ENCODE results near the gene ONECUT3. TPM values are rescaled to one million over a fixed set of nuclear protein-coding genes. Genes with fewer than 3 reads are reported as not detected.

ONECUT3 gene
- total and polyA plus RNA-seq, 2 of the 4 experiments (the other 2 are of a cell fraction), result not detected

GRCh38 chr19:1796395-1797142 is 43.3 kb downstream of the ONECUT3 start:
- no peak overlapping the region for H2BK15ac ChIP-seq (ENCODE audit: low read depth, low read length)
- H3K4me3 ChIP-seq (ENCODE audit: insufficient read depth, low read depth, low read length), result no peak overlapping the region
- no peak overlapping the region for H2BK20ac ChIP-seq (ENCODE audit: low read depth, low read length)
- no peak overlapping the region for H4K8ac ChIP-seq (ENCODE audit: low read depth in 2 of 2, low read length in 2 of 2)
- no peak overlapping the region for H3K9ac ChIP-seq (ENCODE audit: low read depth, low read length)
- no peaks in the 10 kb centered on the region for H3K4me1 ChIP-seq (ENCODE audit: control insufficient read depth, insufficient read depth, low read length)
- no peak overlapping the region for H3K23ac ChIP-seq (ENCODE audit: low read depth, low read length)
- no peaks in the 10 kb centered on the region for H3K9me1 ChIP-seq (ENCODE audit: insufficient read depth, low read length)
- H4K5ac ChIP-seq (ENCODE audit: low read depth, low read length), result no peak overlapping the region
- no peaks in the 10 kb centered on the region for H3K9me3 ChIP-seq (ENCODE audit: control insufficient read depth, insufficient read depth, low read length)
- no peaks in the 10 kb centered on the region for H4K20me1 ChIP-seq (ENCODE audit: insufficient read depth, low read length)
- no peak overlapping the region for H3K56ac ChIP-seq (ENCODE audit: extremely low read depth, insufficient read depth, low read length)
- H2AK9ac ChIP-seq (replicated peaks; ENCODE audit: low read depth, low read length, poor library complexity), result peak overlapping the region; percentile 52
- ChIA-PET POLR2A (ENCODE audit: unreplicated experiment) (no interaction called here), CTCF (interaction anchor here (0.7 kb wide), 1 partner anchor 124 kb away, joined by 3 read pairs; no protein-coding TSS in a partner anchor)
- in situ Hi-C loops (cut with MboI; ENCODE audit: low sequenced_read_pairs), result loop anchor here (25.0 kb wide), 1 partner anchor 259 kb away; no protein-coding TSS in a partner anchor
- DNase-seq, result no peak
- no peak overlapping the region for H2BK120ac ChIP-seq (ENCODE audit: low read depth, low read length)
- no peak overlapping the region for H2BK5ac ChIP-seq (ENCODE audit: low read depth, low read length, poor library complexity, severe bottlenecking)
- intact Hi-C loops (cut with micrococcal nuclease), result loop anchor here (5.0 to 10.0 kb wide), 2 partner anchors 192 to 249 kb away; partner anchors contain the start of gene UQCR11
- H2AFZ ChIP-seq (replicated peaks; ENCODE audit: low read length, poor library complexity), result peak overlapping the region; percentile 94
- no peak for ATAC-seq (ENCODE audit: low read depth)
- H3K27me3 ChIP-seq (ENCODE audit: control insufficient read depth, insufficient read depth, low read length), result no peaks in the 10 kb centered on the region
- no peak overlapping the region for H3K4me2 ChIP-seq (ENCODE audit: low read depth, low read length)
- no peak overlapping the region for H3K4ac ChIP-seq (ENCODE audit: low read depth, low read length)
- WGBS, 2 experiments (ENCODE audit: extremely low coverage in 2 of 2, insufficient read length in 1 of 2), result 70% methylated on average over 22 of the region's 52 CpGs; no CpG with 5 or more reads in 1 of the 2 experiments
- H3K36me3 ChIP-seq (ENCODE audit: control insufficient read depth, insufficient read depth, low read length), result peaks cover 5% of the 10 kb centered on the region; the same call in 1 of the 2 replicates
- dilution Hi-C loops (cut with HindIII; ENCODE audit: low sequenced_read_pairs, unreplicated experiment), result no loop called here
- BruUV-seq (replicated peaks), result no TSS peak
- no peak overlapping the region for H3K27ac ChIP-seq (ENCODE audit: insufficient read depth, low read length)
- no peak overlapping the region for H3K18ac ChIP-seq (ENCODE audit: low read depth, low read length)
- H3K79me1 ChIP-seq (ENCODE audit: low read depth in 1 of 2, low read length in 2 of 2), result no peaks in the 10 kb centered on the region
- H4K91ac ChIP-seq (ENCODE audit: insufficient read depth, low read depth, low read length), result no peak overlapping the region
- no peak overlapping the region; the same call in 1 of the 2 replicates for H2AK5ac ChIP-seq (ENCODE audit: low read depth, low read length)
- no peak overlapping the region for H3K14ac ChIP-seq (replicated peaks; ENCODE audit: low read depth, low read length)
- TF ChIP-seq RFX5 (IDR thresholded peaks at IDR 0.05; ENCODE audit: low read depth, low read length), result no peak
- no peak for TF ChIP-seq CTCF (conservative IDR thresholded peaks at IDR 0.05; ENCODE audit: low read depth, low read length)
- TF ChIP-seq MAFK (IDR thresholded peaks at IDR 0.05; ENCODE audit: low read depth, low read length), result no peak
- no peak for TF ChIP-seq CEBPB (IDR thresholded peaks at IDR 0.05; ENCODE audit: low read depth, low read length)
- TF ChIP-seq ELK1 (IDR thresholded peaks at IDR 0.05; ENCODE audit: borderline replicate concordance, low read depth, low read length), result no peak
- TF ChIP-seq RCOR1 (IDR thresholded peaks at IDR 0.05; ENCODE audit: insufficient replicate concordance, low read length), result no peak
- TF ChIP-seq MAZ (IDR thresholded peaks at IDR 0.05; ENCODE audit: borderline replicate concordance, low read depth, low read length), result no peak
- no peak for TF ChIP-seq MXI1 (IDR thresholded peaks at IDR 0.05; ENCODE audit: borderline replicate concordance, low read depth, low read length)
- no peak for TF ChIP-seq NFE2L2 (IDR thresholded peaks at IDR 0.05; ENCODE audit: low read depth, low read length)
- TF ChIP-seq CHD1 (IDR thresholded peaks at IDR 0.05; ENCODE audit: low read depth, low read length), result no peak
- TF ChIP-seq BHLHE40 (IDR thresholded peaks at IDR 0.05; ENCODE audit: low read depth, low read length), result no peak
- no peak for TF ChIP-seq RAD21 (IDR thresholded peaks at IDR 0.05; ENCODE audit: low read length)
